Limb (tissue), 2 donors: ENCODE results near the gene PPP1CB.
"Not testable (repeated sequence)": the region's sequence is repeated elsewhere in the genome, so short reads cannot be mapped to it uniquely, and the experiment has no call there.

ENCODE experiments used
- DNase-seq, 2 donors: peaks; one replicate each; pipeline ENCODE4 v3.0.0-alpha.2; 2016; ENCODE audit errors: extremely low spot score in 2 of 2

PPP1CB gene

DNA sequence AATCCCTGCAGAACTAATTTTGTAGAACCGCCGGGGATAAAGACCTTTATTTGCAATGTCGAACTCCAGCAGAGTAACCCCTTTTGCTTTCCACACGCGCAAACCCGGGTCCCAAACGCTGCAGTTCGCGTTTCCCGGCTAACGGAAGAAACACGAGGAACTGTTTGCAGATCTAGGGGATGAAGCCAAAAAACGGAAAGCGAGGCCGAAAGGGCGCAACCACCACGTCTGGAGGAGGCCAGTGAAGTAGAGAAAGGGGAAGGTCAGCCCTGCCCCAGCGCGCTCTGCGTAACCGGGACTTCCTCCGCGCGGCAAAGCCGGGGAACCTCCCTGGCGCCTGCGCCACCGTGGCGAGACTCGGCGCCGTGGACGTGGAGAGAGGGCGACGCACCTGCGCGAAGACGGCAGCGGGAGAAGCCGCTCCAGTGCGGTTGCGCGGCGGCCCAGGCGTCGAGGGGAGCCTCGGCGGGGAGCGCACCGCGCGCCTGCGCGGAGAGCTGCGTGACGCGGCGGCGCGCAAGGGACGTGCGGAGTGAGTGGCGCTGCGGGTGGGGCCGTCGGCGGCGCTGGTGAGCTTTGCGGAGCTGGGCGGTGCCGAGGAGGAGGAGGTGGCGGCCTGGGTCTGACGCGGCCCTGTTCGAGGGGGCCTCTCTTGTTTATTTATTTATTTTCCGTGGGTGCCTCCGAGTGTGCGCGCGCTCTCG, at the start of gene PPP1CB:
PPP1CB (plus strand) TSS at position 579 of the 704 bp plus-strand sequence. CDS start 295 bp downstream, outside the sequence.
- DNase-seq, result peak; percentile 96 to 97

GRCh38 chr2:28702415-28702861, 49.2 kb upstream of the PPP1CB start:
- no peak for DNase-seq

DNA sequence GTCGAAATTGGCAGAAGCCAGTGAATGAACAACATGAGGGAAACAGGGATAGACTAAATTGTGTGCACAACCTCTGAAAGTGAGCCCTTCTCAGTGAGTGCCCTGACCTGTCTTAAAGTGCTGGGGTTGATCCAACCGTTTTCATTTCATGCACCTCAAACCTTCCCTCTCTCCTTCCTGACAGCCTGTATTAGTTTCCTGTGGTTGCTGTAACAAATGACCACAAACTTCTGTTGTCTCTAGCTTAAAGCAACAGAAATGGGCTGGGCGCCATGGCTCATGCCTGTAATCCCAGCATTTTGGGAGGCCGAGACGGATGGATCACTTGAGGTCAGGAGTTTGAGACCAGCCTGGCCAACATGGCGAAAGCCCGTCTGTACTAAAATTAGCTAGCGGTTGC, 48.8 kb upstream of the PPP1CB start:
- no peak for DNase-seq

DNA sequence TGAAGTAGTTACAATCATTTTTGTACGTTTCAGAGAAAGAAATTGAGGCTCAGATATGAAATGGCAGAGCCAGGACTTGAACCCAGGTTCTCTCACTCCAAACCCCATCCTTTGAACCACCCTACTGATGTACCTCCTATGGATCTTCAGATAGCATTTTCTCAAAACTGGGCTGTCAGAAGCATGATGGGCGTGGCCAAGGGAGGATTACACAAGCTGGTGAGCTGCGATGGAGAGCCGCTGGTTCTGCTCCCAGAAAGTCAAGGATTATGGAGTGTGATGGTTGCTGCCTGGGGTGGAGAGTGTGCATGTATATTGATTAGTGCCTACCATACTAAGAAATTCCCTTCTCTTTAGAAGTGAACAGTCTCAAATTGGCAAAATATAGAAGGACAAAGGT, 47.0 kb upstream of the PPP1CB start:
- no peak for DNase-seq

GRCh38 chr2:28705751-28706440, 45.7 kb upstream of the PPP1CB start:
- DNase-seq, result no peak

DNA sequence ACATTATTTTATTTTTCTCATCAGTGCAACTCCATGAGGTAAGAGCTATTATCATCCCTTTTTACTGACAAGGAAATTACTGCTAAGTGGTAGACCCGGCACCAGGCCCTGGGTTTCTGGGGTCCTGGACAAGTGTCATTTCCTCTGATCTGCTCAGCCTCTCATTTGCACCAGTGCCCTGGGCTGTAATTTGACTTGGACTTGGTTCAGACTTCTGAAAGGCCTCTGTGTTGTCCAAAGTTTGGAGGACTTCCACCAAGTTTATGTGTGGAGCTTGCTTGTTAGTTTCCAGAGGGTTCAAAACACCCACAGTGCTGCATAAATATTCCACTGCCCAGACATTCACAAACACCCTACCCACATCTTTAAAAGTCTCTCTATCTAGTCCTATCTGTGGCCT, 44.0 kb upstream of the PPP1CB start:
- peak in 1 of 2 donors; percentile 48 for DNase-seq

GRCh38 chr2:28709101-28709500, 42.5 kb upstream of the PPP1CB start:
- DNase-seq, result no peak

- DNase-seq, result no peak
Measured at GRCh38 chr2:28710545-28710944, 41.1 kb upstream of the PPP1CB start.

DNA sequence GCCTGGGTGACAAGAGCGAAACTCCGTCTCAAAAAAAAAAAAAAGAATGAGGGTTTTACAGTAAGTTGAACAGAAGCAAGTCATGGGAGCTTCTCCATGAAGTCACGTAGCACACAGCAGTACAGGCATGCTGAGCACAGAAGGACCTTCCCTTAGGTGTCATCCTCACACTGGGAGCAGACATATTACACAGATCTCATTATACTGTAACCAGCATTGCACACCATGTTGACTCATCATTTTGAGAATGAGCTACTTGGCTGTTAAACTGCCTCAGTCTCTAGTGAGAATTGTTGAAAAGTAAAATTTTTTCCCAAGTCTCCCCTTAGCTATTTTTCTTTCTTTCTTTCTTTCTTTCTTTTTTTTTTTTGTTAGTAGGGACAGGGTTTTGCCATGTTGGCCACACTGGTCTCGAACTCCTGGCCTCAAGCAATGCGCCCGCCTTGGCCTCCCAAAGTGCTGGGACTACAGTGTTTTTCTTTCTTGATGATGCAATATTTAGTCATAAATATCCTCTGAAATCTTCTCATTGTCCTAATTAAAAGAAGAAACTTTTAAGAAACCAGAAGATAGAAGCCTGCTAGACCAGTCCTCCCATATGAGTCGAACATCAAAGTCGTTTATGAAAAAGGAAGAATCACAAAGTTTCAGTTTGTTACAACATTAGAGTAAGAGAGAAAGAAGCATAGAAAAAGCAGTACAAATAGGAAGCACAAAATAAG, 37.9 kb upstream of the PPP1CB start:
- no peak for DNase-seq

- DNase-seq, result peak in 1 of 2 donors; percentile 62
Measured at GRCh38 chr2:28716265-28716865, 35.3 kb upstream of the PPP1CB start.

GRCh38 chr2:28717339-28717758, 34.3 kb upstream of the PPP1CB start:
- peak; percentile 59 to 71 for DNase-seq

DNA sequence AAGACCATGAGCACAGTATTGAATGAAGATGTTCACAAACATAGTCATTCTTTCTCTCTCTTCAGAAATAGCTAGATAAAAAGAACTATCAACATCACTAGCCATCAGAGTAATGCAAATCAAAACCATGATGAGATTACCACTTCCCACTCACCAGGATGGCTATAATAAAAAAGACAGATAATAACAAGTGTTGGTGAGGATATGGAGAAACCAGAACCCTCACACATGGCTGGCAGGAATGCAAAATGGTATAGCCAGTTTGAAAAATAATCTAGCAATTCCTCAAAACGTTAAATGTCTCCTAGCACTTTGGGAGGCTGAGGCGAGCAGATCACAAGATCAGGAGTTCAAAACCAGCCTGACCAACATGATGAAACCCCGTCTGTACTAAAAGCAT, 31.3 kb upstream of the PPP1CB start:
- DNase-seq, result no peak

DNA sequence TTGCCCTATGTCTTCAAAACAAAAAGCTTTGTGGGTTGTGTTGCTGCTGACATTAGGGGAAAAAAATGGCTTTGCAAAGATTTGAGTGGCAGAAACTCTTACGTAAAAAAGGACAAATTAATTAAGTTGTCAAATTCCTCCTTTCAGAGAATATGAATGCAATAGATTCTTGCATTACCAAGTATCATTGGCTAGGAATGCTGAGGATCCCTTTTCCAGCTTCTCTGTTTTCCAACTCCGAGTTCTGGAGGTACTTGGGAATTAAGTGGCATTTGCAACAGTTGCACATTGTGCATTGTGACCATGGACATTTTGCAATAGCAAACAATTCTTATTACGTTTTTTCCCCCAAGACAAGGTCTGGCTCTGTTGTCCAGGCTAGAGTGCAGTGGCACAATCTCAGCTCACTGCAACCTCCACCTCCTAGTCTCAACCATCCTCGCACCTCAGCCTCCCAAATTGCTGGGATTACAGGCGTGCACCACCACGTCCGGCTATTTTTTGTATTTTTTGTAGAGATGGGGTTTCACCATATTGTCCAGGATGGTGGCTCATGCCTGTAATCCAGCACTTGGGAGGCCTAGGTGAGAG, 29.9 kb upstream of the PPP1CB start:
- no peak for DNase-seq

- DNase-seq, result no peak
Measured at GRCh38 chr2:28725021-28725711, 26.5 kb upstream of the PPP1CB start.

- no peak for DNase-seq
Measured at GRCh38 chr2:28726177-28726576, 25.5 kb upstream of the PPP1CB start.

GRCh38 chr2:28729698-28730097, 21.9 kb upstream of the PPP1CB start:
- DNase-seq, result no peak

DNA sequence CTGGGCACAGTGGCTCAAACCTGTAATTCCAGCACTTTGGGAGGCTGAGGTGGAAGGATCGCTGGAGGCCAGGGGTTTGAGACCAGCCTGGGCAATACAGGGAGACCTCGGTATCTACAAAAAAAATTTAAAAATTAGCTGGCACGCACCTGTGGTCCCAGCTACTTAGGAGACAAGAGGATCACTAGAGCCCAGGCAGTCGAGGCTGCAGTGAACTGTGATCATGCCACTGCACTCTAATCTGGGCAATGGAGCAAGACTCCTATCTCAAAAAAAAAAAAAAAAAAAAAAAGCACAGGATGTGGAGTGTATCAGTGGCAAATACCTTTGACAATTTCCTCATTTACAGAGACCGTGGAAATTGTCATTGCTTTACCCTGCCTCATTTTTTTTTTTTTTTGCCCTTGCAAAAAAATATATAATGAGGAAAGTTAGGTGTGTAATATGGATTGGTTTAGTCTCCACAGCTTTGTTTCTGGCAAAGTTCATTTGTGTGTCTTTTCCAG, 20.9 kb upstream of the PPP1CB start:
- DNase-seq, result no peak

DNA sequence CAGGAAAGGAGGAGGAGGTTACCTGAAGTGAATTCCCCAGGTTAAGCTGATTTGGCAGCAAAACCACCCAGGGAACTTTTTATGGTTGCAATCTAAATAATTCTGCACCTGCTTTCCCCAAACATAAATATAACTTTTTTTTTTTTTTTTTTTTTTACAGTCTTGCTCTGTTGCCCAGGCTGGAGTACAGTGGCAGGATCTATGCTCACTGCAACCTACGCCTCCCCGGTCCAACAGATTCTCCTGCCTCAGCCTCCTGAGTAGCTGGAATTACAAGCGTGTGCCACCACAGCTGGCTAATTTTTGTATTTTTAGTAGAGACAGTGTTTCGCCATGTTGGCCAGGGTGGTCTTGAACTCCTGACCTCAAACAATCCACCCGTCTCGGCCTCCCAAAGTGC, 16.1 kb upstream of the PPP1CB start:
- DNase-seq, result no peak

DNA sequence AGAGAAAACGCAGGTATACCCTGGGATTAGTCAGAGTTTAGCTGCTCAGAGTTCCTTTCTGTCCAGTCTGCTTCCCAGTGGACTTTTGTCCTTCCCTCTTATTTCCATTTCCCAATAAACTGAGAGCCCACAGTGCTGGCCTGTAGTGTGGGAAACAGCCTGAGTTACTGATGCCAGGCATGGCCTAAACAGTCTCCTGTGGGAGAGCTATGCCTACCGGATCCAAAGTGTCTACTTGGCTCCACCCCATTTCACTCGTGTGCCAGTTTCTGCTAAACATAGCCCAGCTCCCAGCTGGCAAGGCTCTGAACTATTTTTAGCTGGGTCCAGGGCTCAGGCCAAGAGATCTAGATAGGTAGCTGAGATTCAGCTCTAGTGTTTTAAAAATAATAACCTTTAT, 15.6 kb upstream of the PPP1CB start:
- peak; percentile 38 to 40 for DNase-seq

DNA sequence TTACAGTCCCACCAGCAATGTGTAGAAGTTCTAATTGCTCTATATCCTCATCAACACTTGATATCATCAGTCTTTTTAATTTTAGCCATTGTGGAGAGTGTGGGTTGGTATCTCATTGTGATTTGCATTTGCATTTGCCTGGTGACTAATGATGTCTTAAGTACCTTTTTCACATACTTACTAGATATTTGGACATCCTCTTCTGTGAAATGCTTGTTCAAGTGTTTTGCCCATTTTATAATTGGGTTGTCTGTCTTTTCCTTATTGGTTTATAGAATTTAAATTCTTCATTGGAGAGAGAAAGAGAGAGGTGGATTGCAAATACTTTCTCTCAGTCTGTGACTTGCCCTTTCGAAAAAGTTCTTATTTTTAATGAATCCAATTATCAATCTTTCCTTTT, 14.0 kb upstream of the PPP1CB start:
- no peak for DNase-seq

DNA sequence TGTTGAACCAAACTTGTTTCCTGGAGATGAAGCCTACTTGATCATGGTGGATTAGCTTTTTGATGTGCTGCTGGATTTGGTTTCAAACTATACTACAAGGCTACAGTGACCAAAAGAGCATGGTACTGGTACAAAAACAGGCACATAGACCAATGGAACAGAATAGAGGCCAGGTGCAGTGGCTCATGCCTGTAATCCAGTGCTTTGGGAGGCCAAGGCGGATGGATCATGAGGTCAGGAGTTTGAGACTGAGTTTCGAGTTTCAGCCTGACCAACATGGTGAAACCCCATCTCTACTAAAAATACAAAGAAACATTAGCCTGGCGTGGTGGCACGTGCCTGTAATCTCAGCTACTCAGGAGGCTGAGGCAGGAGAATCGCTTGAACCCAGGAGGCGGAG, 9.0 kb upstream of the PPP1CB start:
- not testable (repeated sequence) for DNase-seq
